Fibroblast of pulmonary artery (primary cell): ENCODE data around the gene HLA-G.
A peak's percentile ranks its signal among the peaks of the same experiment; 100 is the strongest.

ENCODE experiments used
- DNase-seq: peaks from one replicate; pipeline ENCODE4 v3.0.0-alpha.2; 2010; ENCODE audit warnings: low read depth
- H3K4me3 ChIP-seq: replicated peaks from 2 replicates; pipeline ENCODE4 v1.5.1; 2011; ENCODE audit warnings: low read depth, mild to moderate bottlenecking, control low read depth, low read length, moderate library complexity
- TF ChIP-seq, protein P1 (sequence below): IDR thresholded peaks from 2 replicates; pipeline ENCODE4 v1.5.1; 2011; ENCODE audit warnings: mild to moderate bottlenecking, control low read depth, low read length, inconsistent platforms; ENCODE audit errors: missing control alignments

HLA-G gene

GRCh38 chr6:29845405-29846006, 17.9 kb downstream of the HLA-G start:
- no peak overlapping the region for H3K4me3 ChIP-seq
- TF ChIP-seq, protein P1, sequence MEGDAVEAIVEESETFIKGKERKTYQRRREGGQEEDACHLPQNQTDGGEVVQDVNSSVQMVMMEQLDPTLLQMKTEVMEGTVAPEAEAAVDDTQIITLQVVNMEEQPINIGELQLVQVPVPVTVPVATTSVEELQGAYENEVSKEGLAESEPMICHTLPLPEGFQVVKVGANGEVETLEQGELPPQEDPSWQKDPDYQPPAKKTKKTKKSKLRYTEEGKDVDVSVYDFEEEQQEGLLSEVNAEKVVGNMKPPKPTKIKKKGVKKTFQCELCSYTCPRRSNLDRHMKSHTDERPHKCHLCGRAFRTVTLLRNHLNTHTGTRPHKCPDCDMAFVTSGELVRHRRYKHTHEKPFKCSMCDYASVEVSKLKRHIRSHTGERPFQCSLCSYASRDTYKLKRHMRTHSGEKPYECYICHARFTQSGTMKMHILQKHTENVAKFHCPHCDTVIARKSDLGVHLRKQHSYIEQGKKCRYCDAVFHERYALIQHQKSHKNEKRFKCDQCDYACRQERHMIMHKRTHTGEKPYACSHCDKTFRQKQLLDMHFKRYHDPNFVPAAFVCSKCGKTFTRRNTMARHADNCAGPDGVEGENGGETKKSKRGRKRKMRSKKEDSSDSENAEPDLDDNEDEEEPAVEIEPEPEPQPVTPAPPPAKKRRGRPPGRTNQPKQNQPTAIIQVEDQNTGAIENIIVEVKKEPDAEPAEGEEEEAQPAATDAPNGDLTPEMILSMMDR: no peak
- no peak for DNase-seq

GRCh38 chr6:29847871-29848630, 20.4 kb downstream of the HLA-G start:
- DNase-seq: peak; percentile 69
- TF ChIP-seq, protein P1: peak; percentile 94
- H3K4me3 ChIP-seq: no peak overlapping the region

DNA sequence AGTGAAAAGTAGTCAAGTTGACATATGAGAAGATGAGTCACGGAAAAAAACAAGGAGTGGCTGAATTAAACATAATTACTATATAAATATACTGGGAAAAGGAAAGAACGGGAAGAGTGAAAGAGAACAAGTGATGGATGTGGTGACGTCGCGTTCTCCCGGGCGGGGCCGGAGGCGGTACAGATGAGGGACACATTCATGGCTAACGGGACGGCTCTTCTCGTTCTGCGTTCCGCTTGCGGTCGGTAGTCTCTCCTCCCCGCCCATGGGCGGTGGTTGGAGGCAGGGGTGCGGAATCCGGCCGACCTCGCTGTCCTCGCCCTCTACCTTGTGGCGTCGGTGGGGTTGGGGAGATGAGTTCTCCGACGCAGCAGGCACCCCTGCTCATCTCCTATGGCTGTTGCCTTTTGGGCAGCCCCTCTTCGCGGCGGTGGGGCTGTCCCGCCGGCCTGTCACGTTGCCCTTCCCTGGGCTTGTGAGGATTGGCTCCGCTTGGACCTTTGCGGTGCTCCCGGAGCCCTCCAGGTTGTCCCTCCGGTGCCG, 22.5 kb downstream of the HLA-G start:
- H3K4me3 ChIP-seq: no peak overlapping the region
- no peak for DNase-seq
- TF ChIP-seq, protein P1: no peak

GRCh38 chr6:29851190-29851589, 23.6 kb downstream of the HLA-G start:
- H3K4me3 ChIP-seq: no peak overlapping the region
- TF ChIP-seq, protein P1: no peak
- DNase-seq: no peak

DNA sequence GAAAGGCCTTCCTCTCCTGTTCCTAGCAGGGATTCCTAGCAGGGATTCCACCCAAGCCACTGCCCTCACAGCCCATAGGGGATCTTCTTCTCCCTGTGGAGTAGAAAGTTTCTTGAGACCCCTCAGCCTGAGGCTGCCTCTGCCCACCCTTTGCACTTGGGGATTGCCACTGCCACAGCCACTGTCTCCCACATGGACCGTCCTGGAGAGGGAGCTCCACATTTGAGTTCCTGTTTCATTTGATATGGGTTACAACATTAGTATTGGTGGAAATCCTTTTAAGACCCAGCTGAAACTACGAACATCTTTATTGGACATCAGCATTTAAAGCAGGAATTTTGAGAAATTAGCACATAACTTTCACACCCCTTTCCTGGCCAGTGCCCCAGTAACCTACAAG, 25.6 kb downstream of the HLA-G start:
- TF ChIP-seq, protein P1: no peak
- H3K4me3 ChIP-seq: no peak overlapping the region
- no peak for DNase-seq

DNA sequence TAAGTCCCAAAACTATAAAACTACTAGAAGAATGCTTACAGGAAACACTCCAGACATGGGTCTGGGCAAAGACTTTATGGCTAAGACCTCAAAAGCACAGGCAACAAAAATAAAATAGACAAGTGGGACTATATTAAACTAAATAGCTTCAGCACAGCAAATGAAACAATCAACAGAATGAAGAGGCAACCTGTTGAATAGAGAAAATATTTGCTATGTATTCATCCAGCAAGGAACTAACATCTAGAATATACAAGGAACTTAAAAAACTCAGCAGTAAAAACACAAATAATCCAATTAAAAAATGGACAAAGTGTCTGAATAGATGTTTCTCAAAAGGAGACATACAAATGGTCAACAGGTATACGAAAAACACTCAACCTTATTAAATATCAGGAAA, 30.4 kb downstream of the HLA-G start:
- no peak for DNase-seq
- H3K4me3 ChIP-seq: no peak overlapping the region
- TF ChIP-seq, protein P1: no peak
